Neural progenitor cell (in vitro differentiated cells): ENCODE data around the gene TPPP2. TPM values are rescaled to one million over a fixed set of nuclear protein-coding genes. Genes with fewer than 3 reads are reported as not detected.
A peak's percentile ranks its signal among the peaks of the same experiment; 100 is the strongest.

ENCODE experiments used
- DNase-seq: peaks from one replicate; pipeline ENCODE4 v3.0.0-alpha.2; 2016; ENCODE audit warnings: low spot score
- H2AFZ ChIP-seq: fragments of 200-600 bp; sonication (generic); replicated peaks from 2 replicates; pipeline ENCODE4 v1.6.1; 2016; ENCODE audit warnings: antibody characterized with exemption
- H3F3A ChIP-seq: fragments of 200-600 bp; sonication (generic); 2 replicates; pipeline ENCODE4 v1.6.1; 2016; ENCODE audit warnings: antibody characterized with exemption, low read depth
- H3K27ac ChIP-seq: fragments of 200-600 bp; sonication (generic); 2 replicates; pipeline ENCODE4 v1.5.1; 2016; ENCODE audit warnings: mild to moderate bottlenecking
- H3K27me3 ChIP-seq: fragments of 200-600 bp; sonication (generic); 2 replicates; pipeline ENCODE4 v1.6.1; 2016; ENCODE audit warnings: mild to moderate bottlenecking, moderate library complexity
- H3K36me3 ChIP-seq: fragments of 200-600 bp; sonication (generic); 2 replicates; pipeline ENCODE4 v1.5.1; 2016
- H3K4me1 ChIP-seq: fragments of 200-600 bp; sonication (generic); 2 replicates; pipeline ENCODE4 v1.6.1; 2016; ENCODE audit warnings: mixed run types
- H3K4me2 ChIP-seq: fragments of 200-600 bp; sonication (generic); 2 replicates; pipeline ENCODE4 v1.6.1; 2016
- H3K4me3 ChIP-seq: fragments of 200-600 bp; sonication (generic); 2 replicates; pipeline ENCODE4 v1.5.1; 2016
- H3K79me2 ChIP-seq: fragments of 200-600 bp; sonication (generic); 2 replicates; pipeline ENCODE4 v1.6.1; 2016; ENCODE audit warnings: low read depth
- H3K9ac ChIP-seq: fragments of 200-600 bp; sonication (generic); 2 replicates; pipeline ENCODE4 v1.6.1; 2016
- H3K9me3 ChIP-seq: fragments of 200-600 bp; sonication (generic); 2 replicates; pipeline ENCODE4 v1.5.1; 2016; ENCODE audit warnings: low read depth
- H4K20me1 ChIP-seq: fragments of 200-600 bp; sonication (generic); 2 replicates; pipeline ENCODE4 v1.6.1; 2016; ENCODE audit warnings: low read depth
- H3K27ac Mint-ChIP-seq: 3 replicates; pipeline ENCODE4 v1.8.0; 2021; ENCODE audit warnings: mixed read lengths
- H3K27me3 Mint-ChIP-seq: 2 replicates; pipeline ENCODE4 v1.8.0; 2022; ENCODE audit warnings: low read depth, mild to moderate bottlenecking, inconsistent platforms, moderate library complexity, mixed read lengths; ENCODE audit not compliant: insufficient read depth
- H3K36me3 Mint-ChIP-seq: 3 replicates; pipeline ENCODE4 v1.8.0; 2021; ENCODE audit warnings: mixed read lengths
- H3K4me1 Mint-ChIP-seq: 3 replicates; pipeline ENCODE4 v1.8.0; 2021; ENCODE audit warnings: mixed read lengths
- H3K4me3 Mint-ChIP-seq: 3 replicates; pipeline ENCODE4 v1.8.0; 2021; ENCODE audit warnings: mild to moderate bottlenecking, moderate library complexity, mixed read lengths
- H3K9me3 Mint-ChIP-seq: 3 replicates; pipeline ENCODE4 v1.8.0; 2020; ENCODE audit warnings: mixed read lengths
- CTCF ChIP-seq: fragments of 200-600 bp; sonication (generic); IDR thresholded peaks from 2 replicates; pipeline ENCODE4 v1.5.1; 2017; ENCODE audit warnings: antibody characterized with exemption, mild to moderate bottlenecking
- EZH2 ChIP-seq: fragments of 200-600 bp; sonication (generic); IDR thresholded peaks from 2 replicates; pipeline ENCODE4 v1.6.1; 2017; ENCODE audit warnings: antibody characterized with exemption, mild to moderate bottlenecking, moderate library complexity
- EZH2phosphoT487 ChIP-seq: fragments of 200-600 bp; sonication (generic); IDR thresholded peaks from 2 replicates; pipeline ENCODE4 v1.6.1; 2017; ENCODE audit warnings: antibody characterized with exemption
- total RNA-seq: library from RNA; depleted of rRNA; stranded (reverse); fragments of >200 nt; gene quantifications from 2 replicates; pipeline ENCODE4 v1.2.3, GENCODE V29; 2015; ENCODE audit warnings: low replicate concordance

TPPP2 gene
- total RNA-seq, 1 donor from 2014 or later: not detected

DNA sequence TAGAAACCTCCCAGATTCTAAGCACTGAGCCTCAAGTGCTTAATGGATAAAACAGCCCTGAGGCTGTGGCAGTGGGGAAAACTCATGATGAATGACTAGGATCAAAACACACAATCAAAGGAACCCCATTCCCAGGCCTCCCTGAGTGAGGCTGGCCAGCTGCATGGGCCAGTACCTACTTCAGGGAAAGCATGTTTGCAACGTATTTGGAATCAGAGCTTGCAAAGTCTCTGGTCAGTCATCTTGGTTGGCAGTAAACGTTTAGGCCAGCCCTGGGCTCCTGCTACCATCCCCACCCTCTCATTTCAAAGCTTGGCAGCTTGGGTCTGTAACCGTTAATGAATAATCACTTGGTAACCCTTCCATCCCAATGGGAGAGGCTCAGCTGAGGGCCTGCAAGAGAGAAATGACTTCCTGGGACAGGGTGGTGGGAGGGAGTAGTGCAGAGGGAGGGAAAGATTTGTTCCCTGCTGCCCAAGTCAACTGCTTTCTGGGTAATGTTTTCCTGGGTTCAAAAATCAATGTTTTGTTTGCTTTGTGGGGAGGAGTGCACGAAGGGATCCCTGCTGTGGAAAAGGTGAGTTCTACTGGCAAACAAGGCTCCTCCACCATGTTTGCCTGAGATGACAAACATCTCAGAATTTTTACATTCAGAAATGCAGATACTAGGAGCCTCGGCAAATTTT lies 25.6 kb downstream of the TPPP2 start:
- H3K9me3 Mint-ChIP-seq: no peaks in the 10 kb centered on the region
- Histone ChIP-seq H3K9ac (no peak overlapping the region), H3K36me3 (no peaks in the 10 kb centered on the region), H4K20me1 (no peaks in the 10 kb centered on the region), H3K4me1 (no peaks in the 10 kb centered on the region), H3K9me3 (no peaks in the 10 kb centered on the region), H3K27me3 (no peaks in the 10 kb centered on the region), H3K4me2 (no peak overlapping the region), H3F3A (no peaks in the 10 kb centered on the region), H3K79me2 (no peaks in the 10 kb centered on the region), H2AFZ (peak overlapping the region; percentile 80), H3K4me3 (no peak overlapping the region), H3K27ac (no peak overlapping the region)
- H3K27ac Mint-ChIP-seq: no peak overlapping the region
- no peak overlapping the region for H3K4me3 Mint-ChIP-seq
- H3K4me1 Mint-ChIP-seq: peaks cover 13% of the 10 kb centered on the region
- no peaks in the 10 kb centered on the region for H3K27me3 Mint-ChIP-seq
- no peak for DNase-seq
- no peaks in the 10 kb centered on the region for H3K36me3 Mint-ChIP-seq
- TF ChIP-seq CTCF (no peak), EZH2 (no peak), EZH2phosphoT487 (no peak)

GRCh38 chr14:21056520-21057163 lies 26.6 kb downstream of the TPPP2 start:
- no peaks in the 10 kb centered on the region for H3K9me3 Mint-ChIP-seq
- Histone ChIP-seq H3K27ac (no peak overlapping the region), H2AFZ (no peak overlapping the region), H3K36me3 (no peaks in the 10 kb centered on the region), H3K79me2 (no peaks in the 10 kb centered on the region), H3K9me3 (no peaks in the 10 kb centered on the region), H3K27me3 (no peaks in the 10 kb centered on the region), H4K20me1 (no peaks in the 10 kb centered on the region), H3F3A (no peaks in the 10 kb centered on the region), H3K4me1 (no peaks in the 10 kb centered on the region), H3K4me2 (no peak overlapping the region), H3K4me3 (no peak overlapping the region), H3K9ac (no peak overlapping the region)
- no peak overlapping the region for H3K27ac Mint-ChIP-seq
- H3K36me3 Mint-ChIP-seq: no peaks in the 10 kb centered on the region
- peaks cover 13% of the 10 kb centered on the region for H3K4me1 Mint-ChIP-seq
- H3K4me3 Mint-ChIP-seq: no peak overlapping the region
- DNase-seq: no peak
- TF ChIP-seq EZH2 (no peak), EZH2phosphoT487 (no peak), CTCF (no peak)
- H3K27me3 Mint-ChIP-seq: peaks cover 2% of the 10 kb centered on the region

DNA sequence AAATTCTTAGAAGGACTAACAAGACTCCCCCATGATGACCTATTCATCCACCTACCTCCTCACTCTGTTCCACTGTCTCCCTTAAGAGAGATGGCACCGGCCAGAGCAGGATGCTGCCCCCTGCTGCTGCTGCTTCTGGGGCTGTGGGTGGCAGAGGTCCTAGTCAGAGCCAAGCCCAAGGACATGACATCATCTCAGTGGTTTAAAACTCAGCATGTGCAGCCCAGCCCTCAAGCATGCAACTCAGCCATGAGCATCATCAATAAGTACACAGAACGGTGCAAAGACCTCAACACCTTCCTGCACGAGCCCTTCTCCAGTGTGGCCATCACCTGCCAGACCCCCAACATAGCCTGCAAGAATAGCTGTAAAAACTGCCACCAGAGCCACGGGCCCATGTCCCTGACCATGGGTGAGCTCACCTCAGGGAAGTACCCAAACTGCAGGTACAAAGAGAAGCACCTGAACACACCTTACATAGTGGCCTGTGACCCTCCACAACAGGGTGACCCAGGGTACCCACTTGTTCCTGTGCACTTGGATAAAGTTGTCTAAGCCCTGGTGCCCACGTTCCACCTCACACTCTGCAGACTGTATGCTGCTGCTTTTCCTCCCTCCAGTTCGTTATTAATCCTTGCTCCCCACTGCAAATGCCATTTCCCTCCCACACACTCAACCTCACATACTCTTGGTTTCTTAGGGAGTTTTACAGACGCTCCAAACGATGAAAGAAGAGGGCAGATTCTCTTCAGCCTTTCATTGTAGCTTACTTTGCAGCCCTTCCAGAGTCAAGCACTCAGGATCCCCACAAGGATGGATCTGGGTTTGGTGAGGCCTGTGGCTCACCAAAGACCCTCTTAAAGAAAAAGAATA lies 28.0 kb downstream of the TPPP2 start, which contains the start of gene RNASE8:
TSS of gene RNASE8 (plus strand) at position 20 of the 873 bp plus-strand sequence. CDS start at position 91, 71 bp downstream.
- Mint-ChIP-seq H3K4me3 (no peak within 1 kb of the TSS), H3K4me1 (peaks cover 15% of the 10 kb centered on the region), H3K27me3 (peaks cover 5% of the 10 kb centered on the region), H3K36me3 (no peaks in the 10 kb centered on the region), H3K9me3 (no peaks in the 10 kb centered on the region), H3K27ac (no peak within 1 kb of the TSS)
- Histone ChIP-seq H2AFZ (no peak within 1 kb of the TSS), H3K9ac (no peak within 1 kb of the TSS), H3K27ac (no peak within 1 kb of the TSS), H3K79me2 (no peaks in the 10 kb centered on the region), H3K4me2 (no peak within 1 kb of the TSS), H3K4me1 (no peaks in the 10 kb centered on the region), H3K27me3 (no peaks in the 10 kb centered on the region), H3K4me3 (no peak within 1 kb of the TSS), H3K9me3 (no peaks in the 10 kb centered on the region), H3K36me3 (no peaks in the 10 kb centered on the region), H3F3A (no peaks in the 10 kb centered on the region), H4K20me1 (no peaks in the 10 kb centered on the region)
- no peak for DNase-seq
- TF ChIP-seq CTCF: no peak
- TF ChIP-seq EZH2phosphoT487: no peak
- no peak for TF ChIP-seq EZH2
